Measurements from ENCODE around the gene RWDD4.

DNA sequence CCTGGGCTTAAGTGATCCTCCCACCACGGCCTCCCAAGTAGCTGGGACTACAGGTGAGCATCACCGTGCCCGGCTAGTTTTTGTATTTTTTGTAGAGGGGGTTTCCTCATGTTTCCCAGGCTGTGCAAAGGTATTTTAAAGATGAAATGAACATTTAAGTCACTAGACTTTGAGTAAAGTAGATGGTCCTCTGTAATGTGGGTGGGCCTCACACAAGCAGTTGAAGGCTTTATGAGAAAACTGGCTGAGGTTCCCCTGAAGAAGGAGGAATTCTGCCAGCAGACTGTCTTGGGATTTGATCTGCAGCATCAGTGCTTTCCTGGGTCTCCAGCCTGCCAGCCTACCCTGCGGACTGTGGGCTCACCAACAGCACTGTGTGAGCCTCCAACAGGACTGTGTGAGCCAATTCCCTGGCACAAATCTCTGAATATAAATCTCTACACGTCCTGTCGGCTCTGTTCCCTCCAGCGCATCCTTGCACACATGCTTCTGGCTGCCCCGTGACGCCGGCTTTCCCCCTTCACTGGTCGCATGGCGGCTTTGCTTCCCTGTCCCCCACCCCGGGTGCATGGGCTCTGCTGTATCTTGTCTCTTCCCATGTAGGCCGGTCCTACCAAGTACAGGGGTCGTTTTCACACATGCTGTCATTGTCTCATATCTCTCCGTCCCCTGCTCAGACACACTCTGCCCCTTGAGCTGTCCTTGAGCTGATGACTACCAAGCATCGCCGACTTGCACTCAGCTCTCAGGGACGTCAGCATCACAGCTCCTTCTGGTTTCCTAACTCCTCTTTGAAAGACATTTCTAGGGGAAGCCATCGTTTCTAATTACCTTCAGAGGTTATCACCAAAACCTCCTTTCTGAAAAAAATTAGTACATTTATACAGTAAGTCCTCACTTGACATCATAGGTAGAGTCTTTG lies 46.4 kb downstream of the RWDD4 start:
- TF ChIP-seq, protein P1, sequence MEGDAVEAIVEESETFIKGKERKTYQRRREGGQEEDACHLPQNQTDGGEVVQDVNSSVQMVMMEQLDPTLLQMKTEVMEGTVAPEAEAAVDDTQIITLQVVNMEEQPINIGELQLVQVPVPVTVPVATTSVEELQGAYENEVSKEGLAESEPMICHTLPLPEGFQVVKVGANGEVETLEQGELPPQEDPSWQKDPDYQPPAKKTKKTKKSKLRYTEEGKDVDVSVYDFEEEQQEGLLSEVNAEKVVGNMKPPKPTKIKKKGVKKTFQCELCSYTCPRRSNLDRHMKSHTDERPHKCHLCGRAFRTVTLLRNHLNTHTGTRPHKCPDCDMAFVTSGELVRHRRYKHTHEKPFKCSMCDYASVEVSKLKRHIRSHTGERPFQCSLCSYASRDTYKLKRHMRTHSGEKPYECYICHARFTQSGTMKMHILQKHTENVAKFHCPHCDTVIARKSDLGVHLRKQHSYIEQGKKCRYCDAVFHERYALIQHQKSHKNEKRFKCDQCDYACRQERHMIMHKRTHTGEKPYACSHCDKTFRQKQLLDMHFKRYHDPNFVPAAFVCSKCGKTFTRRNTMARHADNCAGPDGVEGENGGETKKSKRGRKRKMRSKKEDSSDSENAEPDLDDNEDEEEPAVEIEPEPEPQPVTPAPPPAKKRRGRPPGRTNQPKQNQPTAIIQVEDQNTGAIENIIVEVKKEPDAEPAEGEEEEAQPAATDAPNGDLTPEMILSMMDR (IDR thresholded peaks at IDR 0.05) = no peak
- no peak for TF ChIP-seq POLR2A (IDR thresholded peaks at IDR 0.05)
